A673 (cell line): Measurements from ENCODE around the gene CARMIL1.

Source experiments
- CTCF ChIP-seq: fragments of 300-800, 200-600 bp; sonication (generic); conservative IDR thresholded peaks from 2 replicates; pipeline ENCODE4 v1.5.1; 2017; ENCODE audit warnings: low read depth, mild to moderate bottlenecking, antibody characterized with exemption, low read length, moderate library complexity, mixed read lengths
- EZH2 ChIP-seq: fragments of 200-600 bp; sonication (generic); IDR thresholded peaks from 2 replicates; pipeline ENCODE4 v1.6.1; 2017; ENCODE audit warnings: borderline replicate concordance, low read depth, mild to moderate bottlenecking, mixed read lengths, antibody characterized with exemption, low read length; ENCODE audit not compliant: poor library complexity, severe bottlenecking

- TF ChIP-seq CTCF (no peak), EZH2 (no peak)
Measured at GRCh38 chr6:25486550-25486949, 207.4 kb downstream of the CARMIL1 start.
